Mesendoderm (in vitro differentiated cells): ENCODE measurements around the gene NKD2.

ENCODE experiments used
- DNase-seq: peaks from one replicate; pipeline ENCODE4 v3.0.0; 2013
- H2AK5ac ChIP-seq: 2 replicates; pipeline ENCODE4 v1.6.1; 2013; ENCODE audit warnings: low read length, inconsistent platforms
- H2BK120ac ChIP-seq: 2 replicates; pipeline ENCODE4 v1.6.1; 2013; ENCODE audit warnings: low read depth, mild to moderate bottlenecking, low read length, moderate library complexity, mixed read lengths
- H2BK15ac ChIP-seq: replicated peaks from 2 replicates; pipeline ENCODE4 v1.6.1; 2013; ENCODE audit warnings: low read depth, mild to moderate bottlenecking, moderate library complexity
- H2BK5ac ChIP-seq: 2 replicates; pipeline ENCODE4 v1.6.1; 2013; ENCODE audit warnings: low read length, inconsistent platforms
- H3K18ac ChIP-seq: 2 replicates; pipeline ENCODE4 v1.6.1; 2013; ENCODE audit warnings: mild to moderate bottlenecking, low read length, mixed read lengths
- H3K23ac ChIP-seq: one replicate; pipeline ENCODE4 v1.6.1; 2013; ENCODE audit warnings: low read length
- H3K27ac ChIP-seq: 2 replicates; pipeline ENCODE4 v1.5.1; 2013; ENCODE audit warnings: low read depth, mild to moderate bottlenecking, inconsistent platforms, low read length, moderate library complexity
- H3K27me3 ChIP-seq: 2 replicates; pipeline ENCODE4 v1.6.1; 2013; ENCODE audit warnings: low read length, control low read depth, mild to moderate bottlenecking, inconsistent platforms; ENCODE audit not compliant: insufficient read depth, poor library complexity
- H3K36me3 ChIP-seq: 2 replicates; pipeline ENCODE4 v1.6.1; 2013; ENCODE audit warnings: low read length, inconsistent platforms; ENCODE audit not compliant: control insufficient read depth, insufficient read depth
- H3K4ac ChIP-seq: one replicate; pipeline ENCODE4 v1.6.1; 2013; ENCODE audit warnings: low read depth, mild to moderate bottlenecking, low read length, moderate library complexity
- H3K4me1 ChIP-seq: 2 replicates; pipeline ENCODE4 v1.6.1; 2013; ENCODE audit warnings: low read depth, low read length, inconsistent platforms; ENCODE audit not compliant: control insufficient read depth
- H3K4me2 ChIP-seq: 2 replicates; pipeline ENCODE4 v1.6.1; 2013; ENCODE audit warnings: low read length
- H3K4me3 ChIP-seq: 2 replicates; pipeline ENCODE4 v1.5.1; 2013; ENCODE audit warnings: mild to moderate bottlenecking, low read length
- H3K56ac ChIP-seq: one replicate; pipeline ENCODE4 v1.6.1; 2013; ENCODE audit warnings: low read length
- H3K79me1 ChIP-seq: 2 replicates; pipeline ENCODE4 v1.6.1; 2013; ENCODE audit warnings: low read length, inconsistent platforms
- H3K79me2 ChIP-seq: 2 replicates; pipeline ENCODE4 v1.6.1; 2013; ENCODE audit warnings: mild to moderate bottlenecking, low read length; ENCODE audit not compliant: control insufficient read depth, insufficient read depth
- H3K9ac ChIP-seq: 2 replicates; pipeline ENCODE4 v1.6.1; 2013; ENCODE audit warnings: low read length, inconsistent platforms
- H4K5ac ChIP-seq: one replicate; pipeline ENCODE4 v1.6.1; 2013; ENCODE audit warnings: low read length
- H4K8ac ChIP-seq: one replicate; pipeline ENCODE4 v1.6.1; 2013; ENCODE audit warnings: low read depth, mild to moderate bottlenecking, control low read depth, low read length, moderate library complexity
- WGBS: extraction: QIAGEN DNeasy Blood & Tissue Kit; methylation state at CpG from one replicate; pipeline ENCODE4 v1.1.7; 2013; ENCODE audit warnings: low lambda C conversion rate, missing lambda C conversion rate; ENCODE audit not compliant: insufficient coverage; ENCODE audit errors: extremely low coverage; 5-methylcytosine and 5-hydroxymethylcytosine counted together

NKD2 gene

GRCh38 chr5:1085391-1085790 lies 76.8 kb downstream of the NKD2 start:
- no peaks in the 10 kb centered on the region for H3K79me1 ChIP-seq
- no peaks in the 10 kb centered on the region for H3K79me2 ChIP-seq
- no peak overlapping the region for H3K4me3 ChIP-seq
- H3K4me1 ChIP-seq: no peaks in the 10 kb centered on the region
- H2AK5ac ChIP-seq: no peak overlapping the region
- H2BK15ac ChIP-seq: no peak overlapping the region
- H2BK120ac ChIP-seq: no peak overlapping the region
- H3K18ac ChIP-seq: no peak overlapping the region
- no peak overlapping the region for H2BK5ac ChIP-seq
- H3K9ac ChIP-seq: no peak overlapping the region
- no peak overlapping the region for H3K56ac ChIP-seq
- H3K4ac ChIP-seq: no peak overlapping the region
- H3K27me3 ChIP-seq: no peaks in the 10 kb centered on the region
- no peak for DNase-seq
- WGBS: no CpG with 5 or more reads among the region's 39 CpGs
- H3K27ac ChIP-seq: no peak overlapping the region
- no peak overlapping the region for H3K4me2 ChIP-seq
- H3K23ac ChIP-seq: no peak overlapping the region
- H4K8ac ChIP-seq: no peak overlapping the region
- H3K36me3 ChIP-seq: no peaks in the 10 kb centered on the region
- H4K5ac ChIP-seq: no peak overlapping the region

GRCh38 chr5:1086137-1086536 lies 77.5 kb downstream of the NKD2 start:
- Histone ChIP-seq H3K4me2 (no peak overlapping the region), H3K27me3 (no peaks in the 10 kb centered on the region), H3K36me3 (no peaks in the 10 kb centered on the region), H2AK5ac (no peak overlapping the region), H2BK5ac (no peak overlapping the region), H3K4ac (no peak overlapping the region), H2BK120ac (no peak overlapping the region), H3K9ac (no peak overlapping the region), H3K79me1 (no peaks in the 10 kb centered on the region), H2BK15ac (no peak overlapping the region), H3K18ac (no peak overlapping the region), H3K79me2 (no peaks in the 10 kb centered on the region), H3K23ac (no peak overlapping the region), H3K56ac (no peak overlapping the region), H4K8ac (no peak overlapping the region), H3K4me3 (no peak overlapping the region), H3K4me1 (no peaks in the 10 kb centered on the region), H4K5ac (no peak overlapping the region), H3K27ac (no peak overlapping the region)
- no peak for DNase-seq
- no CpG with 5 or more reads among the region's 11 CpGs for WGBS

DNA sequence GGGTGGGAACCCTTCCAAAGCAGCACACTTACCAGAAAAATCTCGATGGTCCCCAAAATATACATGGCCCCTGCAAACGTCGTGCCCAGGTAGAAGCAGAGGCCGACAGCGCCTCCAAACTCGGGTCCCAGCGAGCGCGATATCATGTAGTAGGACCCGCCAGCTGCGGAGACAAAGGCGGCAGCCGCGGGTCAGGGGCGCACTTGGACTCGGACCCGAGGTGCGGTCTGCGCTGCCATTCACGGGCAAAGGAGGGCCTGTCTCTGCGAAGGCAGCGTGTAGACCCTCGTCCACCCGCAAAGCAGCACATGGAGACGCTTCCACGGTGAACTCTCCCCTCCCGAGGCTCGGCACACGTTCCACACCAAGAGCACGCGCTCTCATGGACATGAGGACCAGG lies 78.3 kb downstream of the NKD2 start:
- Histone ChIP-seq H3K4me2 (no peak overlapping the region), H4K5ac (no peak overlapping the region), H3K4me3 (no peak overlapping the region), H2AK5ac (no peak overlapping the region), H2BK5ac (no peak overlapping the region), H3K79me2 (no peaks in the 10 kb centered on the region), H3K56ac (no peak overlapping the region), H3K4ac (no peak overlapping the region), H2BK15ac (no peak overlapping the region), H3K4me1 (no peaks in the 10 kb centered on the region), H2BK120ac (no peak overlapping the region), H3K79me1 (no peaks in the 10 kb centered on the region), H3K9ac (no peak overlapping the region), H4K8ac (no peak overlapping the region), H3K18ac (no peak overlapping the region), H3K27ac (no peak overlapping the region), H3K27me3 (no peaks in the 10 kb centered on the region), H3K23ac (no peak overlapping the region), H3K36me3 (no peaks in the 10 kb centered on the region)
- no CpG with 5 or more reads among the region's 31 CpGs for WGBS
- no peak for DNase-seq

DNA sequence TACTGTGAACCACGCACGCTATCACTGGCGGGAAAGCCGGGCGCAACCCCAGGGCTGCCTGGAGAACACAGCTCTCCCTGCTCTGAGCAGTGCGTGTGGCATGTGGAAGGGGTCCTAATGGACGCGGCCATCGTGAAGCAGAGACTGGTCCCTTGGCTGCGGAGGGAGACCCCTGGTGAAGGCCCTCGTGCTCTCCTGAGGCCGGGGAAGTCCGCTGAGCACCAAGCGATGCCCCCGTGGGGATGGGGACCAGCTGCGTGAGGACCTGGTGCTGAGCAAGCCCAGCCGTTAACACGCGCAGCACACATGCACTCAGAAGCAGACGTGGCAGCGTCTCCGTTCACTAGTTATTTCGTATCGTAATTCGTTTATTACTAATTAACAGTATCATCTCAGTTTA lies 78.8 kb downstream of the NKD2 start:
- no peak overlapping the region for H3K23ac ChIP-seq
- H3K9ac ChIP-seq: no peak overlapping the region
- H3K4me1 ChIP-seq: no peaks in the 10 kb centered on the region
- H3K27me3 ChIP-seq: no peaks in the 10 kb centered on the region
- no peaks in the 10 kb centered on the region for H3K36me3 ChIP-seq
- H3K4me3 ChIP-seq: no peak overlapping the region
- H3K4ac ChIP-seq: no peak overlapping the region
- H3K18ac ChIP-seq: no peak overlapping the region
- no peak overlapping the region for H2BK15ac ChIP-seq
- no peaks in the 10 kb centered on the region for H3K79me2 ChIP-seq
- no peak overlapping the region for H2BK120ac ChIP-seq
- 100% methylated on average over 3 of the region's 25 CpGs for WGBS
- H2BK5ac ChIP-seq: no peak overlapping the region
- H3K56ac ChIP-seq: no peak overlapping the region
- no peaks in the 10 kb centered on the region for H3K79me1 ChIP-seq
- no peak overlapping the region for H4K5ac ChIP-seq
- H2AK5ac ChIP-seq: no peak overlapping the region
- DNase-seq: no peak
- H3K27ac ChIP-seq: no peak overlapping the region
- no peak overlapping the region for H3K4me2 ChIP-seq
- no peak overlapping the region for H4K8ac ChIP-seq

DNA sequence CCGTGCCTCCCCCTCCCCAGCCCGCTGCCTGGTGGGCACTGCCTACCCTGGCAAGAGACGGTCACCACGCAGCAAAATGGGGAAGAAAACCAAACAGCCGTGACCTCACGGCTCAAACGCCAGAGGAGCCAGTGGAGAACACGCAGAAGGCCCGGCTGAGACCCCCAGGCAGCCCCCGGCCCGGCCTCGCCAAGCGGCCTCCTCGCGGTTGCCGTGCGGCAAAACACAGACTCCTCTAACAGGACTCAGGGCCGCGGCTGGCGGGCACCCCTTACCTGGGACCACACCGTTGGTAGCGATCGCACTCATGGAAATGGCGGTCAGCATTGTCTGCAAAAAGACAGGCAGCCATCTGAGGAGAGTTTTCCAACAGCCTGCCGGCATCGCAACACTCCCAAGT lies 79.4 kb downstream of the NKD2 start:
- Histone ChIP-seq H2BK5ac (no peak overlapping the region), H2AK5ac (no peak overlapping the region), H4K5ac (no peak overlapping the region), H3K36me3 (no peaks in the 10 kb centered on the region), H3K27me3 (no peaks in the 10 kb centered on the region), H3K4me1 (no peaks in the 10 kb centered on the region), H2BK15ac (no peak overlapping the region), H2BK120ac (no peak overlapping the region), H3K4me3 (no peak overlapping the region), H3K9ac (no peak overlapping the region), H3K4ac (no peak overlapping the region), H3K23ac (no peak overlapping the region), H4K8ac (no peak overlapping the region), H3K79me2 (no peaks in the 10 kb centered on the region), H3K79me1 (no peaks in the 10 kb centered on the region), H3K56ac (no peak overlapping the region), H3K4me2 (no peak overlapping the region), H3K27ac (no peak overlapping the region), H3K18ac (no peak overlapping the region)
- no CpG with 5 or more reads among the region's 26 CpGs for WGBS
- no peak for DNase-seq
